ENCODE results near the gene STK4.

STK4 gene

DNA sequence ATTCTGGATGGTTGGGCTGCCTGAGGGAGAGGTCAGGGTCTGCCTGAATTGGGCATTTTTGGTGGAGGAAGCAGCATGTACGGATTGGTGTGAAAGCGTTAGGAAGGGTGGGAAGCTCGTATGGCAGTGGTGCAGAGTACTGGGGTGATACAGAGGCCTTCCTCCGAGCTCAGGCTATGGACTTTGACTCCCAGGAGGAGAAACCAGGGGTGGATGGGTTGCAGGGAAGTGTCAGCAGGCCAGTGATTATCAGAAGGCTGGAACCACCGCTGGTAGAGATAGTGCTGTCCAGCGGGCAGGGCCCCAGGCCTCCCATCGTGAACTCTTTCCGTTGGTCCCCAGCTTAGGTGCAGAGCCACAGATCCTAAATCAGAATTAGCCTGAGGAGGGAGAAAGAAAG lies 143.3 kb downstream of the STK4 start:
- no peak for DNase-seq

DNA sequence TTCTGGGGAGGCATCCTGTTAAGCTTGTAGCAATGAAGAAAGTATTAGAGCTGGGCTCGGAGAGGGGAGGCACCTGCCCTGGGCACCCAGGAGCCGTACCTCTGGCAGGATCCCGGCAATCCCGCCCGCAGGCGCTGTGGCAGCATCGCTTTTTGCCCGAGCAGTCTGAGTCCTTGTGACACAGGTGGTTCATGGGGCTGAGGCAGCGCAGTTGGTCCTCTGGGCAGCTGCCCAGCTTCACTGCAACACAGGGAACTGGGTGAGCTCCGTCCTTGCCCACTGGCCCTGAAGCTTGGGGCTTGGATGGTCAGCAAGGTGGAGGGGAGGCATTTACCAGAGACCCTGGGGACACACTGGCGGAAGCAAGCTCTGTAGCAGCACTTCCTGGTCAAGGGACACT lies 144.0 kb downstream of the STK4 start:
- DNase-seq: no peak

DNA sequence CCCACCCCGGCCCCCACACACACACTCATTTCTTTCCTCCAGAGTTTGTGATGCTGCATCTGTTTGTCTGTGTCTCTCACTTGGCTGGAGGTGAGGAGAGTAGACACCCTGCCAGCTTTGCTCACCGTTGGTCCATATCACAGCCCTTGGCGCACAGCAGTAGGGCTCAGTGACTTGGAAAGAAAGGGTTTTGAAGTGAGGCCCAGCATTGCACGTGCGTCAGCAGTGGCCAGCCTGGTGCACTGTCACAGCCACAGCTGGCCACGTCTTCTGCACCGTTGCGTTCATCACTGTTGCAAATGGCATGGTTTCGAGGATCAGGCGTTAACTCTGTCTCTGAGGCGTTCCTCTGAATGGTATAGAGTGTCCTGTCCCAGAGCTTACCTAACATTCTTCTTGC lies 145.0 kb downstream of the STK4 start:
- no peak for DNase-seq

DNA sequence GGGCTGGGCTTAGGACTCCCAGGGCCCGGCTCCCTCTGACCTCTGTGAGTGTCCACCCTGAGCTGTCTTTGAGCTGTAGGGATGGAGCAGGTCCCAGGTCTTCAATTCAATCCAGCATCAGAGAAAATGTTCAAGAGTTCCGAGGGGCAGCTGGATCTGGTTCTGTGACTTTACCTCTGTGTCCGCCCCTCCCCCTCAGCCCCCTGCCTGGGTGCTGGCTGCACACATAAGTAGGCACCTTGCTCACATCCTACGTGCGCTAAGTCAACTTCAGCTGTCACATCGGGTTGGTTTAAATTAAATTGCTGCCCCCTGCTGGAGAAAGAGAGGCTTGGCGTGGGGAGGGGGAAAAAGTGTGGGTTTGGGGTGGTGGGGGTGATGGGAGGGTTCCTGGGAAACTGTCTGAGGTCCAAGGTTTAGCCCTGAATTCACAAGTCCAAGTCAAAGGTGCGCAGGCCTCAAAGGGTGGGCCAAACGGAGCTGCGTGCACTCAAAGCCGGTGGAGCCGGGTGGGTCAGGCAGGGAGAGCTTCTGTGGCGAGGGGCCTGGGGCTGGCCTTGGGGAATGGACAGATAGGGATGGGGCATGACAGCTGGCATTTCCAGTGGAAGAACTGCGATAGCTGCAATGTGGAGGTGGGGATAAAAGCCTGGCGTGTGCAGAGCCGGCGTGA lies 145.6 kb downstream of the STK4 start:
- DNase-seq: peak in 2 of 56 donors; percentile 4 to 7

DNA sequence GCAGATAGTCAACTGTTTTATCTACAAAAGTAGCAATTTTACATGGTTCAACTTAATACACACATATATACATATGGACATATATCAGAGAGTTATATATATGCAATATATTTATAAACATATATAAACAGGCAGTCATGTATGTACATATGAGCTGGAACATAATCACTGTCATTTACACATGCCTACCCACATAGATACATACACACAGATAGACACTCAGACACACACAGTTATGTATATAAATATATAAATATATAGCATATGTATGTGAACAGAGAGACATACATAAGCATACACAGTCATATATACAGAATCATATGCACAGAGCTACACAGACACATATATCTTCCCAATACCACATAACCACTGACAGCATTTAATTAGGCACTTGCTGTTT lies 146.4 kb downstream of the STK4 start:
- DNase-seq: no peak

DNA sequence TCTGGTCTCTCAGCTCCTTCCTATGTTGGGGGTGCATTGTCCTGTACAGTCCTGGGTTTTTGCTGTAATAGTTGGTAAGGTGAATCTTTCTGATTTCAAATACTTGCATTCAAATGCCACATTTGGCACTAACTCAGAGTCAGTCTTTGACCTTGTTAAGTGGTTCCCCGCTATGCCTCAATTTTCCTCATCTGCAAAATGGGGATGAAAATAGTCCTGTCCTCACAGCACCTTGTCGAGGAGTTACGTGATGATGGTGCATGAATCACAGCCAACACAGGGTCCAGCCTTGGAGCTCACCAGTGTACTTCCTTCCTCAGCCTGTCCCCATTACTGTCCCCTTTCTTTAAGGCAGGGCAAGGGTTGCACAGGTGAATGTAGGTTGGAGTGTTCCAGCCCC lies 147.6 kb downstream of the STK4 start:
- DNase-seq: no peak

DNA sequence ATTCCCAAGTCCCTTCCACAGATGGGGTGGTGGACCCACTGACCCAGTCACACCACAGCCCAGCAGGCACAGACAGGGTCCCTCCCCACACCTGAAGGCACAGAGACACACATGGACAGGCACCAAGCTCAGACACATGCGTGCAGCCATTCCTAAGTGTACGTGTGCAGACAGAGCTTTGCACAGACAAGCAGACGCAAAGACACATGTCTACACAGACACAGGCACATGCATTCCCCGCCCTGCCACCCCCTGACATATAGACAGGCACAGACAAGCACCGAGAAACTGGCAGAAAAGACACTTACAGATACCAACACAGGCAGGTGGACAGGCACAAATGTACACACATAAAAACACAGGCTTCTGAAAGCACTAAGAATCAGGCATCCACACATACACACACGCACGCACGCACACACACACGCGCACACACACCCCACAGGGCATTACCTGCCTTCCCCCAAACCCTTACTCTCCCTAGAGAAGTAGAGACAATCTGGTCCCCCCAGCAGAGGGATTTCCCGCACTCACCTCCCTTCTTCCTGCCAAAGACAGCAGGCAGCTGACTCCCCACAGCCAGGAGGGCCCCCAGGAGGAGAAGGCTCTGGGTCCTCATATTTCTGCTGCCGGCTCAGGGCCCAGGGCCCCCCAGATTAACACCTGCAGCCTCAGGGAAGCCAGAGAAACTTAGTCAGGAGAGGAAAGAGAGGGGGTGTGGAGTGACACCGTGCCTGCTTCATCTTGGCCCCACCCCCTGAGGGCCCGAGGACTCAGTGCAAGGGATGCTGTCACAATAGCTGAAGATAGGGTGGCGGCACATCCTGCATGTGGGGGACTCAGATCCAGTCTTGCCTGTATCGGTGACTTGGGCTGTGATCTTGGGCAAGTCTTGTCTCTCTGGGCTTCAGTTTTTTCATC lies 148.4 kb downstream of the STK4 start, which contains the start of gene WFDC5:
WFDC5 (minus strand) TSS at position 710 of the 921 bp plus-strand sequence; CDS start at position 619, 91 bp downstream.
- no peak for DNase-seq

DNA sequence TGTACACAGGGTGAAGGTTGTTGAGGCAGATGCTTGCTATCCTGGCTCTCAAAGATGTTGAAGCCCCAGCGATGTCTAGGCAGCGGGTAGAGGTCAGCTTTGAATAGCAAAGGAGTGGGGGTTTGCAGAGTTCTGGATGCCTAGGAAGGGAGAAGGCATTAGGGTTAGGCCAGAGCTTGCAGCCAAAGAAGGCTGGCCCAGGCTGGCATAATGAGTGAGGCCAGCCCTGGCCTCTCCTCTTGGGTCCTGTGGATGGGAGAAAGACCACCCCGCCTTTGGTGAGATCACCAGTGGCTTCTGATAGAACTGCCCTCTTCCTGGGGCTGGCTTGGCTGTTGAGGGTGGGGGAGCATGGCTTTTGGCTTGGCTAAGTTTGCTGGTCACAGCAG lies 149.1 kb downstream of the STK4 start:
- no peak for DNase-seq

DNA sequence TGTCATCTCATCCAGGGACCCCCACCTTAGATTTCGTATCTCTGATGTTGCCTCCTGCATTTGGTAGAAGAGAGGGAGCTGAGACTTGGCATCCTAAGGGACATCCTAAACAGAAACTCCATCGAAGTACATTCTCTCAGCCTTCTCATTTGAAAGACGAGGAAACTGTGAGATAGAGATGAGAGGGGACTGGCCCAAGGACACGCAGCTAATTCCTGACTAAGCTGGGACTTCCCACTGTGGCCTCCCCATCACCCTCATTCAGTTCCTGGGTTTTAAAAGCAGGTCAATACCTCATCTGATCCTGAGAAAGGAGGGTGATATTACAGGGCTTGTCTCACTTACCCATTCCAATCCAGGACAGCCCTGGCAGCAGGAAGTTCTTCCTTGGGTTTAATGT lies 149.5 kb downstream of the STK4 start:
- DNase-seq: no peak

DNA sequence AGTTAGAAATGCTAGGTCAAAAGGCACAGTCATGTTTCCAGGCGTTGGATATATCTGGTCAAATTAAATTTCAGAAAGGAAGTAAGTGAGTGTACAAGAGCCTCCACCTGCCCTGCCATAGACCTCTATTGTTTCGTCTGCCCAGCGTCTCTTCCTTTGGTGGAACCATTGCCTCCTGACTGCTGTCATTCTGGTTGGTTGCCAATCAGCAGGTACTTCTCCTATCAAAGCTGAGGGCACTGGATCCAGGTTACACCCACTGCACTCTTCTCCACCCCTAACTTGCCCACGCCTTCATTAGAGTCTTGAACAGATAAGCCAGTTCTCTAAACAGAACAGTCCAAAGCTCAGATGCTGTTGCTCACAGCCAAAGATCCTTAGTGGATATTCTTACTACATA lies 151.3 kb downstream of the STK4 start:
- no peak for DNase-seq

DNA sequence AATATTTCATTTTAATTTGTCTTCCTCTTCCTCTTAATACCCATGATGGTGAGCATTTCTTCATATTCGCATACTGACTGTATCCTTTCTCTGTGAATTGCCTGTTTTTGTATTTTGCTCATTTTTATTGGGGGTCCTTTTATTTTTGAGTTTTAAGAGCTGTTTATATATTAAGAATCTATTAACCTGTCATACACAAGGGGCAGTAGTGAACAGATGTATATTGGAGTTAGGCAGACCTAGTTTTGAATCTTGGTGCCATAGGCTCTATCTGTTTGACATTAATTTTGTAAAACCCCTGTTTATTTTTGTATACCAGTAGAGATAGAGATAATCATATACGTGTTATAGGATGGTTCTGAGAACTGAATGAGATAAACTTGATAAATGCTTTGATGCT lies 151.7 kb downstream of the STK4 start:
- DNase-seq: no peak

DNA sequence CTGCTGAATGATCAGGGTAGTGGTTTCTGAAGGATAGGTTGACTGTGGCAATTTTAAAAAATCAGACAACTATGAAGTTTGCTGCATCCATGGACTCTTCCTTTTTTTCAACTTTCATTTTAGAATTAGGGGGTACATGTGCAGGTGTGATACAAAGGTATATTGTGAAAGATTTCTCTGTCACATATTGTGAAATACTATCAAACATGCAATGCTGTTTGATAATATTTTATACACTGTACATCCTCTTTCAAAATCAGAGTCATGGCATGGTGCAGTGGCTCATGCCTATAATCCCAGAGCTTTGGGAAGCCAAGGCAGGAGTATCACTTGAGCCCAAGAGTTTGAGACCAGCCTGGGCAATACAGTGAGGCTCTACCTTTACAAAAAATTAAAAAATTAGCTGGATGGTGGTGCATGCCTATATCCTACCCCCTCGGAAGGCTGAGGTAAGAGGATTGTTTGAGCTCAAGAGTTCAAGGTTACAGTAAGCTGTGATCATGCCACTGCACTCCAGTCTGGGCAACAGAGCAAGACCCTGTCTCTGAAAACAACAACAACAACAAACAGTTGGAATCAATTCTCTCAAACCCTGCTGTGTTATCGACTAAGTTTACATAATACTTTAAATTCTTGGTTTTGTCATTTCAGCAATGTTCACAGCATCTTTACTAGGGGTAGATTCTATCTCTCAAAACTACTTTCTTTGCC lies 153.4 kb downstream of the STK4 start:
- DNase-seq: no peak

DNA sequence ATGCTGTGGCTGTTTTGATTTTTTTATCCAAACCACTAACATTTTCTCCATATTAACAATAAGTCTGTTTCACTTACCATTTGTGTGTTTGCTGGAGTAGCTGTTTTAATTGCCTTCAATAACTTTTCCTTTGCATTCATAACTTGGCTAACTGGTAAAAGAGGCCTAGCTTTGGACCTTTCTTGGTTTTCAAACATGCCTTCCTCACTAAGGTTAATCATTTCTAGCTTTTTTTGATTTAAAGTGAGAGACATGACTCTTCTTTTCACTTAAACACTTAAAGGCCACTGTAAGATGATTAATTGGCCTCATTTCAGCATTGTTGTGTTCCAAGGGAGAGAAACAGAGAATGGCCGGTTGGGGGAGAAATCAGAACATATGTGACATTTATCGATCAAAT lies 155.1 kb downstream of the STK4 start:
- DNase-seq: no peak

DNA sequence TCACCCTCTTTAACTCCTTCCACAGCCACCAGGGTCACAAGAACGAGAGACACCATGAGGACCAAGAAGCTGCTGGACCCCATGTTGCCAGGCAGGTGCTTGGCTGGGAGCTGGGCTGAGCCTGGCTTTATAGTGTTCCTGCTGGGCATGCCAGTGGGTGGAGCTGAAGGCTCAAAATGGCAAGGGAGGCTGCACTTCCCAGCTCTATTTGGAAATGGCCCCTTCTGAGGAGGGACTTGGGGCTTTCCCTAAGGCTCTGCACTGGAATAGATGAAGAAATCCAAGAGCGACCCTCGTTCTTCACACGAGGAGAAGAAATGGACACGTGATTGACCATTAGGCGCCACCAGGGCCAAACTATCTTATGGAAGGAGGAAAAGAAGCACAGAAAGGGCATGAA lies 158.1 kb downstream of the STK4 start, which contains the start of gene WFDC12:
WFDC12 (minus strand) TSS at position 101 of the 400 bp plus-strand sequence; CDS start at position 83, 18 bp downstream.
- DNase-seq: no peak

DNA sequence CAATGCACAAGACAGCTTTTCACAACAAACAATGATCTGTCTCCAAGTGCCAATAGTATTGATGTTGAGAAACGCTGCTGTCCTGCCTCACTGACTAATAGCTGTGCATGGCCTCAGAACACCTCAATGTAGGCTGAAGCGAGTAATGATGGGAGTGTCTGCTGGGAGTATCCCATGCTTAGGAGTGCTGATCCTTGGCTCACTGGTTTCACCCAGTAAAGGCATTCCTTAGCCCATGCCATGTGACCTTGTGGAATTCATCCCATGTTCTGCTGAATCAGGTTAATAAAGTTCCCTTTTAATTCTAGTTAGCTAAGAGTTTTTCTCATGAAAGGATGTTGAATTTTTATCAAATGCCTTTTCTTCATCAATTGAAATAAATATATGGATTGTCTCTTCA lies 161.8 kb downstream of the STK4 start:
- no peak for DNase-seq
